Esophagus squamous epithelium (tissue), 5 donors: ENCODE data around the gene MAPKAPK3. TPM values are rescaled to one million over a fixed set of nuclear protein-coding genes. Genes with fewer than 3 reads are reported as not detected.
A peak's percentile ranks its signal among the peaks of the same experiment; 100 is the strongest.

ENCODE experiments used
- DNase-seq: peaks from one replicate; lab custom pipeline; 2025; lab: John Stamatoyannopoulos, UW
- H3K27ac ChIP-seq, 4 donors: fragments of 200-600 bp; sonication (generic); one replicate each; pipeline ENCODE4 v1.5.1; 2016 to 2019; ENCODE audit warnings: mild to moderate bottlenecking in 1 of 4
- H3K27me3 ChIP-seq, 4 donors: fragments of 200-600 bp; sonication (generic); 1 replicate in 3 of 4; 2 replicates in 1 of 4; pipeline versions ENCODE4 v1.5.1 to v1.6.0; 2017 to 2021; ENCODE audit warnings: antibody characterized with exemption in 1 of 4
- H3K36me3 ChIP-seq, 3 donors: fragments of 200-600 bp; sonication (generic); one replicate each; pipeline ENCODE4 v1.5.1; 2016 to 2019
- H3K4me1 ChIP-seq, 3 donors: fragments of 200-600 bp; sonication (generic); one replicate each; pipeline ENCODE4 v1.5.1; 2017 to 2019
- H3K4me3 ChIP-seq, 4 donors: fragments of 200-600 bp; sonication (generic); 1 replicate in 3 of 4; 2 replicates in 1 of 4; pipeline ENCODE4 v1.5.1; 2016 to 2019; ENCODE audit warnings: mild to moderate bottlenecking in 2 of 4, moderate library complexity in 1 of 4
- H3K9me3 ChIP-seq, 3 donors: fragments of 200-600 bp; sonication (generic); one replicate each; pipeline ENCODE4 v1.5.1; 2016 to 2019
- POLR2A ChIP-seq, 4 donors: fragments of 450-650 bp; IDR thresholded peaks; one replicate each; pipeline ENCODE4 v1.6.1; 2017; ENCODE audit warnings: antibody characterized with exemption in 4 of 4, mild to moderate bottlenecking in 4 of 4, moderate library complexity in 3 of 4
- WGBS, 2 donors: methylation state at CpG; one replicate each; pipeline ENCODE4 v1.1.5; 2018; 5-methylcytosine and 5-hydroxymethylcytosine counted together
- intact Hi-C: fragments of 100-400 bp; cut with DNase I; formaldehyde crosslinking; loops from one replicate; pipeline ENCODE4 v1.15.0; 2022
- total RNA-seq, 4 donors: library from RNA; depleted of rRNA; stranded (reverse); fragments of >200 nt; gene quantifications; one replicate each; pipeline ENCODE4 v1.1.0, GENCODE V29; 2016
- TF ChIP-seq, protein P1 (sequence below), 6 experiments: fragments of 450-650 bp in 4 of 6; fragments of 200-600 bp in 2 of 6; sonication (generic) in 2 of 6; IDR thresholded peaks; one replicate each; pipeline ENCODE4 v1.5.1; 2016 to 2019; ENCODE audit warnings: antibody characterized with exemption in 6 of 6, mild to moderate bottlenecking in 4 of 6, moderate library complexity in 4 of 6
- donor health status: DM: yes; HTN: yes; CAD: no.

MAPKAPK3 gene
- total RNA-seq, 4 donors from 2014 or later = 46.5 to 65.6 (median 52.3) TPM

DNA sequence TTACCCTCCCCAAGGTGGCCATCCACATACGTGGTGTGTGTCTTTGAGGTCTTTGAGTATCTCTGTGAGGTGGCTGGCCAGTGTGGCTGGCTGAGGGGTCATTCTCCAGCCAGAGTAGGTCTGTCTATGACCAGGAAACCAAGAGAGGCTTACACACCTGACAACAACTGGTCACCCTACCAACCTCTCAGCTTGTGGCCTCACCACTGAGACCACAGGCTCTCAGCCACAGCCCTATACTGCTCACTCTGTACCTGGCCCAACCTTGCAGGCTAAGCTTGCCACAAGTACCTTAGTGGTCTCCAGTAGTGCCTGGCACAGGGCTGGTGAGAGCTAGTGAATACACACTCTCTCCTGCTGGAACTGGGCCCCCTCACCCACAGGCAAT, 42.5 kb upstream of the MAPKAPK3 start:
- no peaks in the 10 kb centered on the region for H3K27me3 ChIP-seq
- TF ChIP-seq, protein P1, sequence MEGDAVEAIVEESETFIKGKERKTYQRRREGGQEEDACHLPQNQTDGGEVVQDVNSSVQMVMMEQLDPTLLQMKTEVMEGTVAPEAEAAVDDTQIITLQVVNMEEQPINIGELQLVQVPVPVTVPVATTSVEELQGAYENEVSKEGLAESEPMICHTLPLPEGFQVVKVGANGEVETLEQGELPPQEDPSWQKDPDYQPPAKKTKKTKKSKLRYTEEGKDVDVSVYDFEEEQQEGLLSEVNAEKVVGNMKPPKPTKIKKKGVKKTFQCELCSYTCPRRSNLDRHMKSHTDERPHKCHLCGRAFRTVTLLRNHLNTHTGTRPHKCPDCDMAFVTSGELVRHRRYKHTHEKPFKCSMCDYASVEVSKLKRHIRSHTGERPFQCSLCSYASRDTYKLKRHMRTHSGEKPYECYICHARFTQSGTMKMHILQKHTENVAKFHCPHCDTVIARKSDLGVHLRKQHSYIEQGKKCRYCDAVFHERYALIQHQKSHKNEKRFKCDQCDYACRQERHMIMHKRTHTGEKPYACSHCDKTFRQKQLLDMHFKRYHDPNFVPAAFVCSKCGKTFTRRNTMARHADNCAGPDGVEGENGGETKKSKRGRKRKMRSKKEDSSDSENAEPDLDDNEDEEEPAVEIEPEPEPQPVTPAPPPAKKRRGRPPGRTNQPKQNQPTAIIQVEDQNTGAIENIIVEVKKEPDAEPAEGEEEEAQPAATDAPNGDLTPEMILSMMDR (IDR thresholded peaks at IDR 0.05) = no peak
- peak overlapping the region in 1 of 4 donors; percentile 26 for H3K27ac ChIP-seq
- no peak for DNase-seq
- H3K4me1 ChIP-seq = peaks cover 6 to 63% (median 23%) of the 10 kb centered on the region in 3 donors
- intact Hi-C loops = no loop called here
- H3K9me3 ChIP-seq = no peaks in the 10 kb centered on the region
- no peak overlapping the region for H3K4me3 ChIP-seq
- peaks cover 0 to 46% (median 0%) of the 10 kb centered on the region in 3 donors for H3K36me3 ChIP-seq
- 80 to 86% methylated on average over 1 of the region's 1 CpG for WGBS, 2 donors

DNA sequence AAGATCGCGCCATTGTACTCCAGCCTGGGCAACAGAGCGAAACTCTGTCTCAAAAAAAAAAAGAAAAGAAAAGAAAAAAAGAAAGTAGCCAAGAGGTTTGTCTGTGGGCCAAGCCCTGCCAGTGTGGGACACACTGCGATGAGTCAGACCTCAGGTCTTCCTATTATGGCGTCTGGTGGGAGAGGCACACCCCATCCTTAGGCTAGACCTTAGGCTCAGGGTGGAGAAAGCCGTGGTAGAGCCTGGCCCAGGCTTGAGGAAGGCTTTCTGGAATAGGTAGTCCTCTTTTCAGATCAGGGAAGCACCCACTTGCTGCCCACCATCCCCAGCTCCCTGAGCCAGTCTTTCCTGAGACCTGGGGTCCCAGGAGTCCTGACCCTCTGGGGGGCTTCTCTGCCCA, 41.6 kb upstream of the MAPKAPK3 start:
- intact Hi-C loops = no loop called here
- Histone ChIP-seq H3K36me3 (peaks cover 0 to 56% (median 2%) of the 10 kb centered on the region in 3 donors), H3K27me3 (no peaks in the 10 kb centered on the region), H3K27ac (no peak overlapping the region), H3K4me3 (no peak overlapping the region), H3K4me1 (peaks cover under 1 to 54% (median 15%) of the 10 kb centered on the region in 3 donors), H3K9me3 (no peaks in the 10 kb centered on the region)
- TF ChIP-seq, protein P1 (IDR thresholded peaks at IDR 0.05) = no peak
- no peak for TF ChIP-seq POLR2A (IDR thresholded peaks at IDR 0.05)
- DNase-seq = no peak
- WGBS, 2 donors = 34 to 59% methylated on average over 6 of the region's 6 CpGs

DNA sequence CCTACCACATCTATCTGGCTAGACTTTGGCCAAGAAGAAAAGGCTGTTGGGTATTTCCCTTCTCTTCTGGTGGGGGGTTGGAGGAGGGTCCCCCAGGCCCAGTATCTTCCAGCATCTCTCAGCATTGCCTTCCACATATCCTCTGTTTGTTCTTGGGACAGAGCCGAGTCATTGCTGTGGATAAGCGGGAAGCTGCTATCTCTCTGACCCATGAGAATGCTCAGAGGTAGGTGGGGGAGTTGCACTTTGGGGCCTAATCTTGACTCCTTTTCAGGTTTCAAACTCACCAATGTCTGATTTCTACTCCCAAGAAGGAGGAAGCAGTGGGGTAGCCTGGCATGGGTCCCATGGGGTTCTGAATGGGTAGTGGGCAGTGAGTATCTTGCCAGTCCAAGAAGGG, 39.6 kb upstream of the MAPKAPK3 start:
- Histone ChIP-seq H3K27me3 (no peaks in the 10 kb centered on the region), H3K4me1 (peaks cover 0 to 34% (median 12%) of the 10 kb centered on the region in 3 donors), H3K36me3 (peaks cover 0 to 75% (median 7%) of the 10 kb centered on the region in 3 donors), H3K4me3 (no peak overlapping the region), H3K27ac (no peak overlapping the region), H3K9me3 (no peaks in the 10 kb centered on the region)
- intact Hi-C loops = no loop called here
- TF ChIP-seq POLR2A (IDR thresholded peaks at IDR 0.05) = no peak
- TF ChIP-seq, protein P1 (IDR thresholded peaks at IDR 0.05) = no peak
- WGBS, 2 donors = 83 to 100% methylated on average over 2 of the region's 2 CpGs
- no peak for DNase-seq

DNA sequence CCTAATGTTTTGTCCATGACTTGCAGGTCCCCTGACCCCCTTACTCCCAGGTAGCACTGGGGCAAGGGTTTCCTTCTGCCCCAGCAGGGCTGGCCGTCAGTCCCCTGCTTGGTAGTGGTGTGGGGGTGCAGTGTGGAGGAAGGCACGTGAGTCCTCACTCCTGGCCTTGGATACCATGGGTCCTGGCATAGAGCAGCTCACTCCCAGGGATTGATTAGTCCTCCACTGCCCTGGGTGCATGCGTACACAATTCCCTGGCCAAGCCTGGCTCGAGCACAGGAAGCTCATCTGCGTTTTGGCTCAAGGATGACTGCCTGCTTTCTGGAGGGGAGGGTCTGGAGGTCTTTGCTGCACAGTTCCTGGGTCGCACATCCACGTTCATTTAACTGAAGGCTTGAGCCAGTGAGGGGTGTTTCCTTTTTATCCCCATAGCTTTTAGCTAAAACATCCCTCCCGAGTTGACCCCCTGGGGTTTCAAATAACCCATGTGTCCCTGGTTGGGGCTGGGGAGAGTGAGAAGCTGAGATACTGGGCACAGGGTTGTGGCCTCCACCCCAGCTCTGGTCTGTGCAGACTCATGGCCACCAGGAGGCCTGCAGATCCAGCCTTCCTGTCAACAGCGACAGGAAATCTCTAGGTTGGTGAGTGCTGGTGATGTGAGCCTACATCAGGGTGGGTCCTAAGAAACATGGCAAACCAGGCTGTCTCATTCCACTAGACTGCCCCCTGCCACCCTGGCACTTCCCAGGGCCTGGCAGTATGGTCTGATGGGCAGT, 36.1 kb upstream of the MAPKAPK3 start:
- no peak for DNase-seq
- Histone ChIP-seq H3K27ac (no peak overlapping the region), H3K36me3 (peaks cover 0 to 83% (median 7%) of the 10 kb centered on the region in 3 donors), H3K4me3 (no peak overlapping the region), H3K27me3 (no peaks in the 10 kb centered on the region), H3K4me1 (peaks cover 0 to 1% (median 0%) of the 10 kb centered on the region in 3 donors), H3K9me3 (no peaks in the 10 kb centered on the region)
- intact Hi-C loops = no loop called here
- 70 to 75% methylated on average over 2 of the region's 9 CpGs for WGBS, 2 donors
- TF ChIP-seq POLR2A (IDR thresholded peaks at IDR 0.05) = no peak
- TF ChIP-seq, protein P1 (IDR thresholded peaks at IDR 0.05) = no peak

DNA sequence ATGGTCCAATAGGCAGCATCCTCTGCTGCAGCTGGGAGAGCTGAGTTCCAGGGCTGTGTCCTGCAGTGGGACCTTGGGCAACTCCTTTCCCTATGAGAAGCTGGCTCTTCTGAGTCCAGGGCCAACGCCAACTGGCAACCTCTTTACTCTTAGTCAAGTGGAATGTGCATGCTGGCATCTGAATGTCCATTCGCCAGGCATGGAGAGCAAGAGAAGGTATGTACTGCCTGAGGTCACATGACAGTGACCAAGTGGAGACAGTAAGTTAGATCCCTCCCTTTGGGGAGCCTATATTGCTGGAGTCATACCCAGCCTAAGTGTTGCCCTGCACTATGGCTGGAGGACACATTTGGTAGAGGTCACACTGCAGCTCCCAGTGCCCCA, 35.5 kb upstream of the MAPKAPK3 start:
- DNase-seq = no peak
- intact Hi-C loops = no loop called here
- no peak overlapping the region for H3K4me3 ChIP-seq
- TF ChIP-seq, protein P1 (IDR thresholded peaks at IDR 0.05) = no peak
- TF ChIP-seq POLR2A (IDR thresholded peaks at IDR 0.05) = no peak
- no peaks in the 10 kb centered on the region for H3K9me3 ChIP-seq
- WGBS, 2 donors = 86 to 100% methylated on average over 1 of the region's 2 CpGs
- H3K27ac ChIP-seq = no peak overlapping the region
- peaks cover 0 to 78% (median 7%) of the 10 kb centered on the region in 3 donors for H3K36me3 ChIP-seq
- H3K27me3 ChIP-seq = no peaks in the 10 kb centered on the region
- H3K4me1 ChIP-seq = no peaks in the 10 kb centered on the region
